ENCODE data around the gene PRR5L. TPM values are rescaled to one million over a fixed set of nuclear protein-coding genes. Genes with fewer than 3 reads are reported as not detected.

Gene PRR5L
- total and polyA plus RNA-seq, 7 donors, result 3.3 to 105 (median 11.9) TPM

- Histone ChIP-seq H3K4me3 (no peak overlapping the region), H3K9me3 (no peaks in the 10 kb centered on the region), H3K4me1 (peaks cover 0 to 5% (median 0%) of the 10 kb centered on the region in 4 donors), H3K27ac (peak overlapping the region in 1 of 4 donors; percentile 10), H3K27me3 (no peaks in the 10 kb centered on the region), H3K36me3 (no peaks in the 10 kb centered on the region)
- TF ChIP-seq EP300 (IDR thresholded peaks at IDR 0.05), result no peak
- TF ChIP-seq CTCF (IDR thresholded peaks at IDR 0.05), result no peak
- TF ChIP-seq POLR2A (IDR thresholded peaks at IDR 0.05), result no peak
- TF ChIP-seq POLR2AphosphoS5 (IDR thresholded peaks at IDR 0.05), result no peak
- intact Hi-C loops (cut with DNase I), result no loop called here
- no peak for DNase-seq
- 38 to 83% methylated on average over 8 of the region's 8 CpGs for WGBS, 2 donors
Observed at GRCh38 chr11:36409152-36409816, 113.2 kb downstream of the PRR5L start.

- intact Hi-C loops (cut with DNase I), result no loop called here
- Histone ChIP-seq H3K27me3 (no peaks in the 10 kb centered on the region), H3K4me1 (peaks cover 0 to 5% (median 0%) of the 10 kb centered on the region in 4 donors), H3K9me3 (no peaks in the 10 kb centered on the region), H3K4me3 (no peak overlapping the region), H3K36me3 (no peaks in the 10 kb centered on the region), H3K27ac (peak overlapping the region in 2 of 4 donors; percentile 6 to 34)
- no peak for DNase-seq
- TF ChIP-seq EP300 (IDR thresholded peaks at IDR 0.05) (no peak), POLR2A (IDR thresholded peaks at IDR 0.05) (no peak), POLR2AphosphoS5 (IDR thresholded peaks at IDR 0.05) (no peak), CTCF (IDR thresholded peaks at IDR 0.05) (no peak)
- 56 to 87% methylated on average over 9 of the region's 9 CpGs for WGBS, 2 donors
Observed at GRCh38 chr11:36411202-36411640, 115.1 kb downstream of the PRR5L start.

- intact Hi-C loops (cut with DNase I), result no loop called here
- peaks cover 0 to 5% (median 0%) of the 10 kb centered on the region in 4 donors for H3K4me1 ChIP-seq
- H3K4me3 ChIP-seq, result no peak overlapping the region
- H3K27me3 ChIP-seq, result no peaks in the 10 kb centered on the region
- no peak for DNase-seq
- WGBS, 2 donors, result 68 to 85% methylated on average over 2 of the region's 2 CpGs
- no peak overlapping the region for H3K27ac ChIP-seq
- no peaks in the 10 kb centered on the region for H3K36me3 ChIP-seq
- TF ChIP-seq POLR2AphosphoS5 (IDR thresholded peaks at IDR 0.05) (no peak), POLR2A (IDR thresholded peaks at IDR 0.05) (no peak), CTCF (IDR thresholded peaks at IDR 0.05) (no peak), EP300 (IDR thresholded peaks at IDR 0.05) (no peak)
- no peaks in the 10 kb centered on the region for H3K9me3 ChIP-seq
Observed at GRCh38 chr11:36412781-36413383, 116.8 kb downstream of the PRR5L start.

- intact Hi-C loops (cut with DNase I), result no loop called here
- 80 to 87% methylated on average over 5 of the region's 5 CpGs for WGBS, 2 donors
- Histone ChIP-seq H3K9me3 (no peaks in the 10 kb centered on the region), H3K4me3 (no peak overlapping the region), H3K36me3 (no peaks in the 10 kb centered on the region), H3K4me1 (peaks cover 0 to 6% (median 2%) of the 10 kb centered on the region in 4 donors), H3K27ac (no peak overlapping the region), H3K27me3 (no peaks in the 10 kb centered on the region)
- TF ChIP-seq POLR2AphosphoS5 (IDR thresholded peaks at IDR 0.05) (no peak), POLR2A (IDR thresholded peaks at IDR 0.05) (no peak), CTCF (IDR thresholded peaks at IDR 0.05) (no peak), EP300 (IDR thresholded peaks at IDR 0.05) (no peak)
- no peak for DNase-seq
Observed at GRCh38 chr11:36417154-36417553, 121.1 kb downstream of the PRR5L start.

Data from sigmoid colon (tissue), 7 donors.